Hepatocyte (in vitro differentiated cells): ENCODE measurements around the gene IRX2. TPM values are rescaled to one million over a fixed set of nuclear protein-coding genes. Genes with fewer than 3 reads are reported as not detected.

Experiments used
- DNase-seq: peaks from one replicate; pipeline ENCODE4 v3.0.0-alpha.2; 2016; ENCODE audit warnings: low spot score
- H2AFZ ChIP-seq: fragments of 200-600 bp; sonication (generic); 2 replicates; pipeline ENCODE4 v1.6.0; 2016; ENCODE audit warnings: antibody characterized with exemption, mild to moderate bottlenecking
- H3K27ac ChIP-seq: fragments of 200-600 bp; sonication (generic); 2 replicates; pipeline ENCODE4 v1.5.1; 2016; ENCODE audit warnings: mild to moderate bottlenecking
- H3K27me3 ChIP-seq: fragments of 200-600 bp; sonication (generic); 2 replicates; pipeline ENCODE4 v1.6.1; 2016
- H3K36me3 ChIP-seq: fragments of 200-600 bp; sonication (generic); replicated peaks from 2 replicates; pipeline ENCODE4 v1.5.1; 2016; ENCODE audit warnings: low read depth; ENCODE audit not compliant: insufficient read depth
- H3K4me1 ChIP-seq: fragments of 200-600 bp; sonication (generic); 2 replicates; pipeline ENCODE4 v1.5.1; 2016; ENCODE audit warnings: mild to moderate bottlenecking, moderate library complexity; ENCODE audit not compliant: insufficient read depth
- H3K4me2 ChIP-seq: fragments of 200-600 bp; sonication (generic); 2 replicates; pipeline ENCODE4 v1.6.0; 2016
- H3K4me3 ChIP-seq: fragments of 200-600 bp; sonication (generic); 2 replicates; pipeline ENCODE4 v1.5.1; 2016; ENCODE audit warnings: mild to moderate bottlenecking
- H3K79me2 ChIP-seq: fragments of 200-600 bp; sonication (generic); 2 replicates; pipeline ENCODE4 v1.6.0; 2017; ENCODE audit warnings: mild to moderate bottlenecking
- H3K9me2 ChIP-seq: fragments of 200-600 bp; sonication (generic); replicated peaks from 2 replicates; pipeline ENCODE4 v1.6.0; 2017; ENCODE audit warnings: mild to moderate bottlenecking; ENCODE audit not compliant: insufficient read depth
- H3K9me3 ChIP-seq: fragments of 200-600 bp; sonication (generic); 2 replicates; pipeline ENCODE4 v1.5.1; 2016; ENCODE audit warnings: low read depth, mild to moderate bottlenecking
- H4K20me1 ChIP-seq: fragments of 200-600 bp; sonication (generic); 2 replicates; pipeline ENCODE4 v1.6.0; 2016; ENCODE audit warnings: mild to moderate bottlenecking; ENCODE audit not compliant: insufficient read depth, poor library complexity, severe bottlenecking
- EZH2 ChIP-seq: fragments of 200-600 bp; sonication (generic); IDR thresholded peaks from 2 replicates; pipeline ENCODE4 v1.6.1; 2016; ENCODE audit warnings: antibody characterized with exemption, mild to moderate bottlenecking, borderline replicate concordance
- EZH2phosphoT487 ChIP-seq: fragments of 200-600 bp; sonication (generic); IDR thresholded peaks from one replicate; pipeline ENCODE4 v1.6.1; 2018; ENCODE audit warnings: antibody characterized with exemption, mild to moderate bottlenecking, low read depth, moderate library complexity; ENCODE audit not compliant: unreplicated experiment, severe bottlenecking
- WGBS: methylation state at CpG from one replicate; pipeline ENCODE4 v1.1.6; 2016; ENCODE audit warnings: low lambda C conversion rate; ENCODE audit errors: missing lambda C conversion rate; 5-methylcytosine and 5-hydroxymethylcytosine counted together
- polyA plus RNA-seq: library from polyadenylated mRNA; unstranded; fragments of >200 nt; fragmentation: Nextera tagmentation; extraction: Ambion mirVana; gene quantifications from 2 replicates; pipeline ENCODE4 v1.2.1, GENCODE V29; 2016
- total RNA-seq: library from RNA; depleted of rRNA; stranded (reverse); fragments of >200 nt; gene quantifications from 2 replicates; pipeline ENCODE4 v1.2.3, GENCODE V29; 2014
- TF ChIP-seq, protein P1 (sequence below): fragments of 200-600 bp; sonication (generic); IDR thresholded peaks from 2 replicates; pipeline ENCODE4 v1.5.1; 2016; ENCODE audit warnings: antibody characterized with exemption, mild to moderate bottlenecking; ENCODE audit not compliant: poor library complexity

IRX2 gene
- total and polyA plus RNA-seq, 2 experiments from 2014 or later, result 6.0 to 7.8 TPM

DNA sequence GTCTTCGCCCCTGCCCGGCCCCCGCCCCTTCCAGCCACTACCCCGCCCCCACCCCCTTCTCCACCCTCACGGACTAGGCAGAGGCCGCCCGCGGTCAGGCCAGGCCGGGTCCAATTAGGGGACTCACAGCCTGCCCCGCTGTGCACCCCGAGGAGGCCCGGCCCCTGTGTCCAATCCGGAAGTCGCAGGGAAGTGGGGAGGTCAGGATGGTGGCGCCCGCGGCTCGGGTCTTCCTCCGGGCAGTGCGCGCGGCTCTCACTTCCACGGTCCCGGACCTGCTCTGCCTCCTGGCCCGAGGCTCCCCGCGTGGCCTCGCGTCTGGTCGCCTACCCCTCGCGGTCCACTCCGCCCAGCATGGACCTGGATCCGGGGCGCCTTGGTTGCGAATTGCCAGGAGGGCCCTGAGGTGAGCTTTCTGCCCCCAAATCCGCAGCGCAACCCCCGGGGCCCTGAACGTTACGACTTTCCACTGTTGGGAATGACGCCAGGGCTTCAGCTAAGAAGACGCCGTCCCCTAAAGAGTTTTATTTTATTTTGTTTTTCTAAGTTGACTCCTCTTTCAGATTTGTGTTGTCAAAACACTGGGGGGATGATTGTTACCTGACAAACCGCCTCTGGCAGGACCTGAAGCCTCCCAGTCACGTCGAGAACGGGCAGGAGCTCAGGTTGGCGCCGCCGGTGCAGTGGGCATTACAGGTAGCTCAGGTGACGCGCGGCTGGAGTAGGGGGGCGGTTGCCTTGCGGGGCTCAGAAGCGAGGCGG, 763 bp upstream of the IRX2 start:
- no peak for TF ChIP-seq EZH2phosphoT487
- TF ChIP-seq EZH2, result peak; percentile 57
- TF ChIP-seq, protein P1, sequence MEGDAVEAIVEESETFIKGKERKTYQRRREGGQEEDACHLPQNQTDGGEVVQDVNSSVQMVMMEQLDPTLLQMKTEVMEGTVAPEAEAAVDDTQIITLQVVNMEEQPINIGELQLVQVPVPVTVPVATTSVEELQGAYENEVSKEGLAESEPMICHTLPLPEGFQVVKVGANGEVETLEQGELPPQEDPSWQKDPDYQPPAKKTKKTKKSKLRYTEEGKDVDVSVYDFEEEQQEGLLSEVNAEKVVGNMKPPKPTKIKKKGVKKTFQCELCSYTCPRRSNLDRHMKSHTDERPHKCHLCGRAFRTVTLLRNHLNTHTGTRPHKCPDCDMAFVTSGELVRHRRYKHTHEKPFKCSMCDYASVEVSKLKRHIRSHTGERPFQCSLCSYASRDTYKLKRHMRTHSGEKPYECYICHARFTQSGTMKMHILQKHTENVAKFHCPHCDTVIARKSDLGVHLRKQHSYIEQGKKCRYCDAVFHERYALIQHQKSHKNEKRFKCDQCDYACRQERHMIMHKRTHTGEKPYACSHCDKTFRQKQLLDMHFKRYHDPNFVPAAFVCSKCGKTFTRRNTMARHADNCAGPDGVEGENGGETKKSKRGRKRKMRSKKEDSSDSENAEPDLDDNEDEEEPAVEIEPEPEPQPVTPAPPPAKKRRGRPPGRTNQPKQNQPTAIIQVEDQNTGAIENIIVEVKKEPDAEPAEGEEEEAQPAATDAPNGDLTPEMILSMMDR, result no peak
- H4K20me1 ChIP-seq, result peaks cover 5% of the 10 kb centered on the region
- peak; percentile 44 for DNase-seq
- H2AFZ ChIP-seq, result peak overlapping the region; percentile 79
- H3K4me3 ChIP-seq, result peak overlapping the region; percentile 43
- peak overlapping the region; percentile 89 for H3K4me2 ChIP-seq
- no peaks in the 10 kb centered on the region for H3K9me2 ChIP-seq
- peaks cover 32% of the 10 kb centered on the region for H3K4me1 ChIP-seq
- WGBS, result 4% methylated on average over 49 of the region's 58 CpGs
- H3K36me3 ChIP-seq, result no peaks in the 10 kb centered on the region
- H3K79me2 ChIP-seq, result peaks cover 27% of the 10 kb centered on the region
- H3K9me3 ChIP-seq, result no peaks in the 10 kb centered on the region
- peaks cover 58% of the 10 kb centered on the region for H3K27me3 ChIP-seq
- peak overlapping the region; percentile 69 for H3K27ac ChIP-seq

DNA sequence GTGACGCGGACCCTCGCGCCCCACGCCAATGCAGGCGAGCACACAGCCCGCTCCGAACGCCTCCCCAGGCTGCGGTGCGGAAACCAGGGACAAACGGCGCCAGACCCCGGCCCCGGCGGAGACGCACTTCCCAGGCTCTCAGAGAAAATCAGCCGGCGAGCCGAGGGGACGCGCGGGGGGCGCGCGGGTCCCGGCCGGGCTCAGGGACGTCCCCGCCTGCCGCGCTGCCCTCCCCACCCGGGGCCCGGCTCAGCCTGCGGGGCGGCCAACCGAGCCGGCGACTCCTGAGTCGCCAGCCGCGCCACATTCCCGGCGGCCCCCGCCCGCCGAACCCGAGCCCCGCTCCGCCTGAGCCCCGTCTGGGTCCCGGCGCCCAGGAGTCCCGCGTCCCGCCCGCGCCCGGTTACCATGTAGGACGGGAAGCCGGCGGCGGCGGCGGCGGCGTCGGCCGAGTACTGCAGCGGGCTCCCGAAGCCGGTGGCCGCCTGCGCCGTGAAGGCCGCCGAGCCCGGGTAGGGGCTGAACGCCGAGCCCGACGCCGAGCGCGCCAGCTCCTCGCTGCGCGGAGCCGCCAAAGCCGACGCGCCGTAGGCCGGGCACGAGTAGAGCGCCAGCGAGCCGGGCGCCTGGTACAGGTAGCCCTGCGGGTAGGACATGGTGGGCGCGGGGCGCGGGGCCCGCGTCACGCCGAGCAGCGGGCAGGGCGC, 566 bp downstream of the IRX2 start:
- peaks cover 27% of the 10 kb centered on the region for H3K79me2 ChIP-seq
- H2AFZ ChIP-seq, result peak overlapping the region; percentile 88

GRCh38 chr5:2750026-2750757, 1.3 kb downstream of the IRX2 start:
- Histone ChIP-seq H3K27ac (peak overlapping the region; percentile 74), H3K79me2 (peaks cover 27% of the 10 kb centered on the region), H3K27me3 (peaks cover 38% of the 10 kb centered on the region), H3K9me3 (no peaks in the 10 kb centered on the region), H3K4me2 (peak overlapping the region; percentile 94), H3K4me3 (peak overlapping the region; percentile 51), H3K36me3 (no peaks in the 10 kb centered on the region), H3K9me2 (no peaks in the 10 kb centered on the region), H4K20me1 (peaks cover 5% of the 10 kb centered on the region), H2AFZ (peak overlapping the region; percentile 88), H3K4me1 (peaks cover 24% of the 10 kb centered on the region)
- TF ChIP-seq, protein P1, result no peak
- TF ChIP-seq EZH2phosphoT487 (no peak), EZH2 (no peak)
- DNase-seq, result peak; percentile 45
- WGBS, result 6% methylated on average over 57 of the region's 63 CpGs

More for the DNA sequence above, 566 bp downstream of the IRX2 start:
- Histone ChIP-seq H3K4me1 (peaks cover 31% of the 10 kb centered on the region), H3K27ac (peak overlapping the region; percentile 74), H4K20me1 (peaks cover 5% of the 10 kb centered on the region), H3K4me3 (peak overlapping the region; percentile 51), H3K27me3 (peaks cover 46% of the 10 kb centered on the region), H3K9me3 (no peaks in the 10 kb centered on the region), H3K9me2 (no peaks in the 10 kb centered on the region), H3K36me3 (no peaks in the 10 kb centered on the region), H3K4me2 (peak overlapping the region; percentile 94)
- WGBS, result under 1% methylated on average over 75 of the region's 110 CpGs
- TF ChIP-seq EZH2, result no peak
- TF ChIP-seq EZH2phosphoT487, result no peak
- TF ChIP-seq, protein P1, result no peak
- peak; percentile 68 for DNase-seq
